DOHH2 (cell line): ENCODE measurements around the gene TCHHL1.
A peak's percentile ranks its signal among the peaks of the same experiment; 100 is the strongest.

Experiments
- H3F3A ChIP-seq: fragments of 200-600 bp; sonication (generic), shearing (Covaris generic); 2 replicates; pipeline ENCODE4 v1.6.0; 2016; ENCODE audit warnings: antibody characterized with exemption, mild to moderate bottlenecking; ENCODE audit not compliant: control insufficient read depth, insufficient read depth
- H3K27ac ChIP-seq: fragments of 200-600 bp; sonication (generic); 2 replicates; pipeline ENCODE4 v1.5.1; 2014; ENCODE audit warnings: low read depth, mild to moderate bottlenecking, low read length, moderate library complexity
- H3K27me3 ChIP-seq: fragments of 200-600 bp; sonication (generic); 2 replicates; pipeline ENCODE4 v1.6.1; 2014; ENCODE audit warnings: mild to moderate bottlenecking, low read length, mixed read lengths; ENCODE audit not compliant: control insufficient read depth
- H3K36me3 ChIP-seq: fragments of 200-600 bp; sonication (generic); 2 replicates; pipeline ENCODE4 v1.6.1; 2014; ENCODE audit warnings: mild to moderate bottlenecking, low read length, moderate library complexity, mixed read lengths; ENCODE audit not compliant: control insufficient read depth
- H3K4me1 ChIP-seq: fragments of 200-600 bp; sonication (generic); 2 replicates; pipeline ENCODE4 v1.6.1; 2014; ENCODE audit warnings: mild to moderate bottlenecking, low read length, mixed read lengths; ENCODE audit not compliant: control insufficient read depth
- H3K4me2 ChIP-seq: fragments of 200-600 bp; sonication (generic); 2 replicates; pipeline ENCODE4 v1.6.0; 2014; ENCODE audit warnings: mild to moderate bottlenecking, low read length, moderate library complexity
- H3K4me3 ChIP-seq: fragments of 200-600 bp; sonication (generic); 2 replicates; pipeline ENCODE4 v1.5.1; 2014; ENCODE audit warnings: mild to moderate bottlenecking, low read length, mixed read lengths
- H3K79me2 ChIP-seq: fragments of 200-600 bp; sonication (generic); 2 replicates; pipeline ENCODE4 v1.6.1; 2014; ENCODE audit warnings: mild to moderate bottlenecking, low read length, mixed read lengths; ENCODE audit not compliant: control insufficient read depth
- H3K9me2 ChIP-seq: fragments of 200-600 bp; sonication (generic); replicated peaks from 2 replicates; pipeline ENCODE4 v1.6.1; 2014; ENCODE audit warnings: mild to moderate bottlenecking, low read length, mixed read lengths; ENCODE audit not compliant: control insufficient read depth
- H3K9me3 ChIP-seq: fragments of 200-600 bp; sonication (generic); 2 replicates; pipeline ENCODE4 v1.6.1; 2014; ENCODE audit warnings: antibody characterized with exemption, low read length, mixed read lengths; ENCODE audit not compliant: control insufficient read depth, insufficient read depth
- H4K20me1 ChIP-seq: fragments of 200-600 bp; sonication (generic); 2 replicates; pipeline ENCODE4 v1.6.0; 2014; ENCODE audit warnings: low read depth, mild to moderate bottlenecking, antibody characterized with exemption, low read length, moderate library complexity; ENCODE audit not compliant: control insufficient read depth, insufficient read depth
- EZH2phosphoT487 ChIP-seq: fragments of 200-600 bp; sonication (generic); IDR thresholded peaks from 2 replicates; pipeline ENCODE4 v1.6.1; 2017; ENCODE audit warnings: borderline replicate concordance, mild to moderate bottlenecking, antibody characterized with exemption, low read length, moderate library complexity, mixed read lengths
- TF ChIP-seq, protein P1 (sequence below): fragments of 200-600 bp; sonication (generic); IDR thresholded peaks from one replicate; pipeline ENCODE4 v1.5.1; 2014; ENCODE audit warnings: antibody characterized with exemption, mild to moderate bottlenecking, low read depth, low read length; ENCODE audit not compliant: poor library complexity, severe bottlenecking

Gene TCHHL1

DNA sequence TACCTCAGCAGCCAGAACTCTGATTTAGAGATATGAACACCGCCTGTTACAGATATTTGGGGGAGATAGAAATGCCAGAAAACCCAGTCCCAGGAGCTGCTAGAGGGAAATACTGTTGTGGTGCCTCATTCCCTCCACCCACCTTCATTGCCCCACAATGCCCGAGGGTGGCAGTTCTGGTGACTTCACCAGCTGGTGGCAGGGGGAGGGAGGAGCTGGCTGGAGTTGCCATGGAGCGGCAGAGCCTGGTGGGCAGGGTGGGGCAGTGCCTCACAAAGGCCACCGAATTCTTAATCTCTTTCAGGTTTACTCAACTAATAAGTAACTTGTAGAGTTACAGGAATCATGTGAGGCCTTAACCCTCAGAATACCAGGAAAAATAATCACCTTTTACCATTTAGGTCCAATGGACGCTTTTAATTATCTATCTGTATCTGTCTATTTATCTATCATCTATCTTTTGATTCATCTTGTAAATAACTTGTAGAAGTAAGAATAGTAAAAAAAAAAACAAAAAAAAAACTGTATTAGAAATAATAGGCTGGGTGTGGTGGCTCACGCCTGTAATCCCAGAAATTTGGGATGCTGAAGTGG lies 40.4 kb downstream of the TCHHL1 start:
- H3F3A ChIP-seq: peaks cover 6% of the 10 kb centered on the region
- no peaks in the 10 kb centered on the region; the same call in 1 of the 2 replicates for H3K79me2 ChIP-seq
- no peaks in the 10 kb centered on the region for H4K20me1 ChIP-seq
- H3K9me2 ChIP-seq: no peaks in the 10 kb centered on the region
- H3K4me1 ChIP-seq: peaks cover 26% of the 10 kb centered on the region
- H3K4me2 ChIP-seq: peak overlapping the region; percentile 88
- H3K9me3 ChIP-seq: no peaks in the 10 kb centered on the region
- H3K4me3 ChIP-seq: peak overlapping the region; percentile 66
- H3K27ac ChIP-seq: peak overlapping the region; percentile 75
- H3K36me3 ChIP-seq: no peaks in the 10 kb centered on the region
- TF ChIP-seq, protein P1, sequence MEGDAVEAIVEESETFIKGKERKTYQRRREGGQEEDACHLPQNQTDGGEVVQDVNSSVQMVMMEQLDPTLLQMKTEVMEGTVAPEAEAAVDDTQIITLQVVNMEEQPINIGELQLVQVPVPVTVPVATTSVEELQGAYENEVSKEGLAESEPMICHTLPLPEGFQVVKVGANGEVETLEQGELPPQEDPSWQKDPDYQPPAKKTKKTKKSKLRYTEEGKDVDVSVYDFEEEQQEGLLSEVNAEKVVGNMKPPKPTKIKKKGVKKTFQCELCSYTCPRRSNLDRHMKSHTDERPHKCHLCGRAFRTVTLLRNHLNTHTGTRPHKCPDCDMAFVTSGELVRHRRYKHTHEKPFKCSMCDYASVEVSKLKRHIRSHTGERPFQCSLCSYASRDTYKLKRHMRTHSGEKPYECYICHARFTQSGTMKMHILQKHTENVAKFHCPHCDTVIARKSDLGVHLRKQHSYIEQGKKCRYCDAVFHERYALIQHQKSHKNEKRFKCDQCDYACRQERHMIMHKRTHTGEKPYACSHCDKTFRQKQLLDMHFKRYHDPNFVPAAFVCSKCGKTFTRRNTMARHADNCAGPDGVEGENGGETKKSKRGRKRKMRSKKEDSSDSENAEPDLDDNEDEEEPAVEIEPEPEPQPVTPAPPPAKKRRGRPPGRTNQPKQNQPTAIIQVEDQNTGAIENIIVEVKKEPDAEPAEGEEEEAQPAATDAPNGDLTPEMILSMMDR: no peak
- TF ChIP-seq EZH2phosphoT487: no peak
- peaks cover 8% of the 10 kb centered on the region for H3K27me3 ChIP-seq

DNA sequence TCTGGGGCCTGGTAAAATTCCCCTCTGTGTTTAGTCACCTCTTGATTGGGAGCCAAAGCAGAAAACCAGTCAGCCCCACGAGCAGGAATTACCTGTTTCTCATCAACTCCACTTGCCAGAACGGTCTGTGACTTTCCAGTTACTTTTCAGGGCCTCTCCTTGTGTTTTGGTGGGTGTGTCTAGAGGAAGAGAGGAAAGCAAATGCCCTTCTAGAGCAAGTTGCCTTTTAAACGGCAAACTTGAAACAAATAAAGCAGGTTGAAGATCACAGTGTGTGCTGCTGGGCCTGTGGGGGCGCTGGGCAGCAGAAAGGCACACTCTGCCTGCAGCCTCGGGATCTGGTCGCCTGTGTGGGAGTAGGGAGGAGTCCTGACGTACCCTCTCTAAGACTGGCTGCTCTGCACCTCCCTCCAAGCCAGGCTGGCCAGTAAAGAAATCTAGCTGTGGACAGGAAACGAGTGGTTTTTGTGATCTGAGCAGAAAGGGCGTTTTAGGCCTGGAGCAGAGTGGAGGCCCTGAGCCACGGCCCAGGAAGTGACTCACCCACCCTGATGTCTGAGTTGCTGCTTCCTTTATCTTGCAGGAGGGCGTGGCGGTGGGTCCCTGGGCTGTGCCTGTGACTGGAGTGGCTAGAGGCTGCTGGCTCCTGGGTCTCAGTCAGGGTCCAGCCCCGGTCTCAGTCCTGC lies 41.0 kb downstream of the TCHHL1 start:
- Histone ChIP-seq H3F3A (peaks cover 6% of the 10 kb centered on the region), H4K20me1 (no peaks in the 10 kb centered on the region), H3K27me3 (peaks cover 3% of the 10 kb centered on the region), H3K4me1 (peaks cover 26% of the 10 kb centered on the region), H3K79me2 (no peaks in the 10 kb centered on the region; the same call in 1 of the 2 replicates), H3K36me3 (no peaks in the 10 kb centered on the region), H3K27ac (peak overlapping the region; percentile 75), H3K4me3 (peak overlapping the region; percentile 66), H3K9me3 (no peaks in the 10 kb centered on the region), H3K9me2 (no peaks in the 10 kb centered on the region), H3K4me2 (peak overlapping the region; percentile 88)
- TF ChIP-seq EZH2phosphoT487: no peak
- TF ChIP-seq, protein P1: peak; percentile 89

DNA sequence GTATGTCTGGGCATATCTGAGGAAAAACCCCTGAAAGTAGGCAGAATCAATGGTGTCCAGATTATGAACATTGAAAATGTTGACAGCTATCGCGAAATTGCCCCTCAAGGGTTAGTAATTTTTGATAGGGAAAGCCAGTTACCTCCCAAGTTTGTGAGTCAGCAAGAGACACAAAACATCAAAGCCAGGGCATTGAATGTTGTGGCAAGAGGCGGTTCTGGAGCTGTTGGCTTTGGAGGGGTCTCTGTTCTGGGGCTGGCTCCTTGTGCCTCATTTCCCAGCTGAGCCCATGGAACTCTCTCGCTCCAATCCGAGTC lies 41.5 kb downstream of the TCHHL1 start:
- H3K9me2 ChIP-seq: no peaks in the 10 kb centered on the region
- peak overlapping the region; percentile 66 for H3K4me3 ChIP-seq
- TF ChIP-seq EZH2phosphoT487: no peak
- TF ChIP-seq, protein P1: no peak
- H3K4me1 ChIP-seq: peaks cover 26% of the 10 kb centered on the region
- peak overlapping the region; percentile 88 for H3K4me2 ChIP-seq
- H3K27ac ChIP-seq: peak overlapping the region; percentile 75
- no peaks in the 10 kb centered on the region; the same call in 1 of the 2 replicates for H3K79me2 ChIP-seq
- no peaks in the 10 kb centered on the region for H3K36me3 ChIP-seq
- no peaks in the 10 kb centered on the region for H4K20me1 ChIP-seq
- no peaks in the 10 kb centered on the region for H3K9me3 ChIP-seq
- peaks cover 6% of the 10 kb centered on the region for H3F3A ChIP-seq
- peaks cover 1% of the 10 kb centered on the region; the same call in 1 of the 2 replicates for H3K27me3 ChIP-seq
